Measurements from ENCODE around the gene BICD2. TPM values are rescaled to one million over a fixed set of nuclear protein-coding genes. Genes with fewer than 3 reads are reported as not detected.

The BICD2 gene
- total and polyA plus RNA-seq, 2 of the 13 experiments (the other 11 are each of a cell fraction or from before 2014, with no cell fraction given) = 5.1 to 17.4 TPM

DNA sequence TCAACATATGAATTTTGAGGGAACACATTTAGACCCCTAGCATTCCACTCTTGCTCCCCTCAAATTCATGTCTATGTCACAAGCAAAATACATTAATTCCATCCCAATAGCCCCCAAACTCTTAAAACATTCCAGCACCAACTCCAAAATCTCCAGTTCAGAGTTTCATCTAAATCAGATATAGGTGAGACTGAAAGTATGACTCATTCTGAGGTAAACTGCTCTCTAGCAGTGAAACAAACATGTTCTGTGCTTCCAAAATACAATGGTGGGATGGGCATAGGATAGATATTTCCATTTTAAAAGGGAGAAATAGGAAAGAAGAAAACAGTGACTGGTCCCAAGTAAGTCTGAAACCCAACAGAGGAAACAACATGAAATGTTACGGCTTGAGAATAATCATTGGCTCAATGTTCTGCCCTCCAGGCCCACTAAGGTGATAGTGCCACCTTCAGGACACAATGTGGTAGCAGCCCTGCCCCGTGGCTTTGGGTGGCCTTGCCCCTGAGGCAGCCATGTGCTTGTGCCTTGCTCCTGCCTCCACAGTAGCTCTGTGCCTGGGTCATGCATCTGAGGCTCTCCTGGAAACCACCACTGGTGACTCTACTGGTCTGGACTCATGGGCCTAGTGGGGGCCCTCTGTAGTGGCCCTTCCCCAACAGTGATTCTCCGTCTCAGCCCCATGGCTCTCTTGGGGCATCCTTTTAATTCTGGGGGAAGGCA lies 58.3 kb downstream of the BICD2 start:
- Histone ChIP-seq H3K36me3 (replicated peaks in 1 of 2; ENCODE audit: control insufficient read depth in 1 of 2, insufficient read depth in 2 of 2, low read length in 2 of 2) (peaks cover 3 to 11% of the 10 kb centered on the region in 2 experiments; a peak in 2 of 5 replicates), H3K4me3 (replicated peaks in 1 of 3; ENCODE audit: insufficient read depth in 1 of 3, low read depth in 2 of 3, low read length in 3 of 3) (no peak overlapping the region), H3K9ac (ENCODE audit: insufficient read depth, low read depth, low read length) (no peak overlapping the region), H3K4me2 (ENCODE audit: low read depth, low read length) (no peak overlapping the region), H3K9me3 (ENCODE audit: low read length) (no peaks in the 10 kb centered on the region), H3K79me2 (ENCODE audit: insufficient read depth, low read length) (no peaks in the 10 kb centered on the region), H4K20me1 (ENCODE audit: insufficient read depth, low read length) (no peaks in the 10 kb centered on the region), H3K27ac (ENCODE audit: extremely low read length, insufficient read depth, low read length) (no peak overlapping the region), H3K4me1 (ENCODE audit: insufficient read depth, low read length) (no peaks in the 10 kb centered on the region), H2AFZ (ENCODE audit: low read length) (no peak overlapping the region), H3K27me3 (ENCODE audit: control insufficient read depth in 1 of 2, insufficient read depth in 2 of 2, low read length in 2 of 2) (no peaks in the 10 kb centered on the region)
- ChIA-PET POLR2A (no interaction called here), CTCF (ENCODE audit: low intra/inter-chr PET ratio, low total read pairs) (no interaction called here)
- peak; percentile 72 for FAIRE-seq
- in situ Hi-C loops (cut with HindIII; ENCODE audit: extremely low pct_ligation_motif_present, low pct_unique_long_range_greater_than_20kb) (no loop called here), intact Hi-C loops (cut with micrococcal nuclease; ENCODE audit: unreplicated experiment) (no loop called here)
- peak; percentile 35 for DNase-seq (ENCODE audit: low spot score)
- WGBS (ENCODE audit: low lambda C conversion rate) = 93% methylated on average over 1 of the region's 3 CpGs
- peak; percentile 98 for ATAC-seq
- no TSS peak for BruUV-seq (replicated peaks)
- TF ChIP-seq FOXK2 (IDR thresholded peaks at IDR 0.05) = no peak
- TF ChIP-seq ATM (IDR thresholded peaks at IDR 0.05; ENCODE audit: borderline replicate concordance) = no peak
- peak; percentile 57 for TF ChIP-seq STAG1 (CRISPR knock-in tag; IDR thresholded peaks at IDR 0.05)
- no peak for TF ChIP-seq ZNF234 (CRISPR knock-in tag; conservative IDR thresholded peaks at IDR 0.05)
- TF ChIP-seq RBM22 (optimal IDR thresholded peaks at IDR 0.05; ENCODE audit: low read length) = peak; percentile 54
- no peak for TF ChIP-seq KDM5A (IDR thresholded peaks at IDR 0.05; ENCODE audit: borderline replicate concordance, low read length)
- TF ChIP-seq ZNF264 (CRISPR knock-in tag; IDR thresholded peaks at IDR 0.05) = no peak
- TF ChIP-seq RAD21 (CRISPR knock-in tag; IDR thresholded peaks at IDR 0.05) = 0 out of 2 replicates have a peak, but pooled peaks have one; percentile 31
- no peak for TF ChIP-seq TIGD3 (CRISPR knock-in tag; IDR thresholded peaks at IDR 0.05; ENCODE audit: borderline replicate concordance)
- TF ChIP-seq TEAD3 (CRISPR knock-in tag; optimal IDR thresholded peaks at IDR 0.05; ENCODE audit: borderline replicate concordance) = peak; percentile 62
- no peak for TF ChIP-seq ZNF207 (IDR thresholded peaks at IDR 0.05; ENCODE audit: borderline replicate concordance)
- TF ChIP-seq SMC3 (IDR thresholded peaks at IDR 0.05; ENCODE audit: low read length) = peak; percentile 40; the same call in 1 of the 2 replicates
- no peak for TF ChIP-seq SRY (CRISPR knock-in tag; IDR thresholded peaks at IDR 0.05)
- no peak for TF ChIP-seq ZNF563 (CRISPR knock-in tag; IDR thresholded peaks at IDR 0.05)
- TF ChIP-seq SMYD3 (CRISPR knock-in tag; IDR thresholded peaks at IDR 0.05) = no peak
- TF ChIP-seq ZNF674 (CRISPR knock-in tag; IDR thresholded peaks at IDR 0.05; ENCODE audit: low read depth) = no peak
- no peak for TF ChIP-seq SNAPC5 (CRISPR knock-in tag; IDR thresholded peaks at IDR 0.05; ENCODE audit: borderline replicate concordance)
- no peak for TF ChIP-seq ZNF567 (CRISPR knock-in tag; IDR thresholded peaks at IDR 0.05; ENCODE audit: borderline replicate concordance)
- TF ChIP-seq KDM2A (CRISPR knock-in tag; IDR thresholded peaks at IDR 0.05; ENCODE audit: borderline replicate concordance, low read depth) = no peak
- TF ChIP-seq, protein P1, sequence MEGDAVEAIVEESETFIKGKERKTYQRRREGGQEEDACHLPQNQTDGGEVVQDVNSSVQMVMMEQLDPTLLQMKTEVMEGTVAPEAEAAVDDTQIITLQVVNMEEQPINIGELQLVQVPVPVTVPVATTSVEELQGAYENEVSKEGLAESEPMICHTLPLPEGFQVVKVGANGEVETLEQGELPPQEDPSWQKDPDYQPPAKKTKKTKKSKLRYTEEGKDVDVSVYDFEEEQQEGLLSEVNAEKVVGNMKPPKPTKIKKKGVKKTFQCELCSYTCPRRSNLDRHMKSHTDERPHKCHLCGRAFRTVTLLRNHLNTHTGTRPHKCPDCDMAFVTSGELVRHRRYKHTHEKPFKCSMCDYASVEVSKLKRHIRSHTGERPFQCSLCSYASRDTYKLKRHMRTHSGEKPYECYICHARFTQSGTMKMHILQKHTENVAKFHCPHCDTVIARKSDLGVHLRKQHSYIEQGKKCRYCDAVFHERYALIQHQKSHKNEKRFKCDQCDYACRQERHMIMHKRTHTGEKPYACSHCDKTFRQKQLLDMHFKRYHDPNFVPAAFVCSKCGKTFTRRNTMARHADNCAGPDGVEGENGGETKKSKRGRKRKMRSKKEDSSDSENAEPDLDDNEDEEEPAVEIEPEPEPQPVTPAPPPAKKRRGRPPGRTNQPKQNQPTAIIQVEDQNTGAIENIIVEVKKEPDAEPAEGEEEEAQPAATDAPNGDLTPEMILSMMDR (CRISPR knock-in tag; IDR thresholded peaks at IDR 0.05) = peak; percentile 79
- TF ChIP-seq, protein P2, sequence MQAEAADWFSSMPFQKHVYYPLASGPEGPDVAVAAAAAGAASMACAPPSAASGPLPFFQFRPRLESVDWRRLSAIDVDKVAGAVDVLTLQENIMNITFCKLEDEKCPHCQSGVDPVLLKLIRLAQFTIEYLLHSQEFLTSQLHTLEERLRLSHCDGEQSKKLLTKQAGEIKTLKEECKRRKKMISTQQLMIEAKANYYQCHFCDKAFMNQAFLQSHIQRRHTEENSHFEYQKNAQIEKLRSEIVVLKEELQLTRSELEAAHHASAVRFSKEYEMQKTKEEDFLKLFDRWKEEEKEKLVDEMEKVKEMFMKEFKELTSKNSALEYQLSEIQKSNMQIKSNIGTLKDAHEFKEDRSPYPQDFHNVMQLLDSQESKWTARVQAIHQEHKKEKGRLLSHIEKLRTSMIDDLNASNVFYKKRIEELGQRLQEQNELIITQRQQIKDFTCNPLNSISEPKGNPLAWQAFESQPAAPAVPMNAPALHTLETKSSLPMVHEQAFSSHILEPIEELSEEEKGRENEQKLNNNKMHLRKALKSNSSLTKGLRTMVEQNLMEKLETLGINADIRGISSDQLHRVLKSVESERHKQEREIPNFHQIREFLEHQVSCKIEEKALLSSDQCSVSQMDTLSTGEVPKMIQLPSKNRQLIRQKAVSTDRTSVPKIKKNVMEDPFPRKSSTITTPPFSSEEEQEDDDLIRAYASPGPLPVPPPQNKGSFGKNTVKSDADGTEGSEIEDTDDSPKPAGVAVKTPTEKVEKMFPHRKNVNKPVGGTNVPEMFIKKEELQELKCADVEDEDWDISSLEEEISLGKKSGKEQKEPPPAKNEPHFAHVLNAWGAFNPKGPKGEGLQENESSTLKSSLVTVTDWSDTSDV (CRISPR knock-in tag; IDR thresholded peaks at IDR 0.05) = no peak

All from HepG2 (cell line).